ENCODE data around the gene UBLCP1.
"Not testable (repeated sequence)": the region's sequence is repeated elsewhere in the genome, so short reads cannot be mapped to it uniquely, and the experiment has no call there.

The UBLCP1 gene, protein sequence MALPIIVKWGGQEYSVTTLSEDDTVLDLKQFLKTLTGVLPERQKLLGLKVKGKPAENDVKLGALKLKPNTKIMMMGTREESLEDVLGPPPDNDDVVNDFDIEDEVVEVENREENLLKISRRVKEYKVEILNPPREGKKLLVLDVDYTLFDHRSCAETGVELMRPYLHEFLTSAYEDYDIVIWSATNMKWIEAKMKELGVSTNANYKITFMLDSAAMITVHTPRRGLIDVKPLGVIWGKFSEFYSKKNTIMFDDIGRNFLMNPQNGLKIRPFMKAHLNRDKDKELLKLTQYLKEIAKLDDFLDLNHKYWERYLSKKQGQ

DNA sequence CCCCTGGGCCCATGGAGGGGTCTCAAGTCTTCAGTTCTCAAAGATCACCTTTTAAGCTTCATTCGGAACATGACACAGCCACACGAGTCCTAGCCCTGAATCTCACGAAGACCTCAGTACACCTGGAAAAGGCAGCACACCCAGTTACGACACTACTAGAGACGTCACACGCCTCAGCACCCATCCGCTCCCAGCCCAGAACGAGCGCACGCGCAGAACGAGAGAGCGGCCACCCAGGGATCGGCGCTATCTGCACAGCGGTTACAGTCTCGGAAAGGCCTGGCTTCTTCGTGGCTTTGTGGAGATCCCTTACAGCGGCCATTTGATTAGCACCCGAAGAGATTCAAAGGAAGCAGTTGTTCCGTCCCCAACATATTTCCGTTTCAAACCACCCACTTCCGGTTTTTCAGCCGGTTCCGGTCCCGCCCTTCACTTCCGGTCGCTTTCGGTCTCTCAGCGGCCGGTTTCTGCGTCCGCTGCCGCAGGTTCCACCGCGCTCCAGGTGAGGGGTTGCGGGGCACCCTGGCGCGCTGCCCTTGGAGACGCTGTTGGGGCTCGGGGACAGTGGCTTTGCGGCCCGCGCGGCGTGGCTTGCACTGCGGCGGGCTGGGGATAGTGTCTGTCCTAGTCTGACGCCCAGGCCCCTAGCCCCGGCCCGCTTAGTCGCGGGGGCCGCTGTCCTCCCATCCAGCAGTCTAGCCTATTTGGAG is at the start of gene UBLCP1:
Gene UBLCP1 (plus strand): TSS at position 432 of the 710 bp plus-strand sequence. CDS start 5,626 bp downstream, outside the sequence.
- in situ Hi-C loops (cut with MboI; ENCODE audit: low sequenced_read_pairs) = no loop called here

DNA sequence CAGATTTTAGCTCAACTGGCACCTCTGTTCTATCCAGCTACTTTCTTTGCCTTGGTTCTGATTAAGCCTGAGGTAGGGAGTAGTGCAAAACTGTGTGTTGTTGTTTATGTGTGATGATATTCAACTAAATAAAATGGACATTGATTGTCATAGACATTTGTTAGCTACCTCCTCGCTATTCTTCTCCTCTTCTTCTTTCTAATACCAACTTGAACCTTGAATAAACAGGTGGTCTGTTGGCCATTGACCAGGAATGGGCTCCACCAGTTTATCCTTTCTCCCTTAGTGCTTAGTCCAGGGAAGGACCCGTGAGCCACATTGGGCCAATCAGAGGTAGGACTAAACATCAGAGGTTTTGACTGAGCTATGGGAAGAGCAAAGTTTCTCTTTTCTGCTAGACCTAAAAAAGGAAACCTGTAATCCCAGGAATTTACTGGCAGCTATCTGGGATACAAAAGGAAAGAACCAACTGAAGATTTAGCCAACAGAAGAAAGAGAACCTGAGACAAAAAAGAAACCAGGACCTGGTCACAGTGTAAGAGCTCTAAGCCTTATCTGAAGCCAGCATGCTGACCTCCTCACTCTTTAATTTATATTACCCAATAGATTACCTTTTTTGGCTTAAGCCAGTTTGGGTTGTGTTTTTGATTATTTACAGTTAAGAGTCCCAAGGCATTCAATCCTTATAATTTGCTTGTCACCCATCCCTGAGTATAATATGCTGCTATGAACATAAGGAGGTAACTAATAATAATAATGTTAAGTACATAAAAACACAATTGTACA is 48.4 kb upstream of the UBLCP1 start:
- in situ Hi-C loops (cut with MboI; ENCODE audit: low sequenced_read_pairs) = no loop called here

DNA sequence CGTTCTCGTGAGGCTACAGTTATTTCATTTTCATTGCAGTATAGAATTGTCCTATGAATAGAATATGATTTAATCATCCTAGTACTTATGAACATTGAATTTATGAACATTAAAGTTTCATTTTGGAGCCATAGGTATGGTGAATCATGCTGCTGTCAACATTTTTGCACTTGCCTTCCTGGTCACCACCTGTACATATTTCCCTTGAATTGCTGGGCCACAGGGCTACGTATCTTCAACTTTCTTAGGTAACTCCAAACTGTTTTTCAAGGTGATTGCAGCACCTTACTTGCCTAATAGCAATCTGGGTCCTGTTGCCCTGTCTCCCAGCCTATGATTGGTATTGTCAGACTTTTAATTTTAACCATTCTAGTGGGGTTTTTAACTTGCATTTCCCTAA is 47.2 kb upstream of the UBLCP1 start:
- in situ Hi-C loops (cut with MboI; ENCODE audit: low sequenced_read_pairs) = no loop called here

DNA sequence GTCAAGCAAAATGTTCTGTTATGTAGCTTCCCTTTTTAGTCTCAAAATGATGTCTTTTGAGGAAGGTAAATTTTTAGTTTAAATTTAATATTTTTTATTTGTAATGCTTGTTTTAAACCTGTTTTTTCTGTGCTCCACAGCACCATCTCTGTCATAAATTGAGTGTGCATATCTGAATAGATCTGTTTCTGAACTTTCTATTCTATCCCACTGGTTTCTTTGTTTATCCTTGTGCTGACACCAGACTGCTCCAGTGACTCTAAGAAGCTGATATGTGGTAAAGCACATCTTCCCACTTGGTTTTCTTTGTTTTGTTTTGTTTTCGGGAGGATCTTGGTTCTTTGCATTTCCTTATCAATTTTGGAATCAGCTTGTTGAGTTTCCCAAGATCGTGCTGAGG is 46.6 kb upstream of the UBLCP1 start:
- in situ Hi-C loops (cut with MboI; ENCODE audit: low sequenced_read_pairs) = no loop called here

DNA sequence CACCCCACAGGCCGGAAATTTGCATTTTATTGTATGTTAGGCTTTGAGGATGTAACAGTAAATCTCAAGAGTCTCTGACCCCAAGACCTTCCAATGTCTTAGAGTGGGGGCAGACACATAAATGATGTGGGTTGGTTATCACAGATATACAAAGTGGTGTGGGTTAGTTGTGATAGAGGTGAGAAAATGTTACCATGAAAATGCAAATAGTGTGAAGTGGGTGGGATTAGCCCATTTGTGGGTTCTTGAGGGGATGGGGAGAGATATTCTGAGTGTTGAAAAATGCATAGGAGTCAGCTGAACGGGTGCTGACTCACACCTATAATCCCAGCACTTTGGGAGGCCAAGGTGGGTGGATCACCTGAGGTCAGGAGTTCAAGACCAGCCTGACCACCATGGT is 45.9 kb upstream of the UBLCP1 start:
- in situ Hi-C loops (cut with MboI; ENCODE audit: low sequenced_read_pairs) = no loop called here

DNA sequence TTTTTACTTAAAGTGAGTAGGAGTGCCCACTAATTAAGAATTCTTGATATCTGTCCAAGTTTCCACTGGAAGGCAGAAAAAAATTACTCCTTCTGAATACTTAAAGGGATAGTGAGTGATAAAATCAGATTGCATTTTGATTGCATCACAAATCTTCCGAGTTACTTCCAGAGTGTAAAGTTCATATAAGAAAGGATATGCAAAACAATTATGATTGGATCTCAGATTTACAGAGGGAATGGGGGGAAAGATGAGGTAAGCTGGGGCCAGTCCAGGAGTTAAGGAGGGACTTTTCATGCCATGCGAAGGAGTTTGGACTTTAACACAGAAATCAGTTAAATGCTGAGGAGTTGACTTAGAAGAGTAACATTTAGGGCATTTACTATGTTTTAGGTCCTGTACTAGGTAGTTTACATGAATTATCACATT is 44.5 kb upstream of the UBLCP1 start:
- in situ Hi-C loops (cut with MboI; ENCODE audit: low sequenced_read_pairs) = no loop called here

DNA sequence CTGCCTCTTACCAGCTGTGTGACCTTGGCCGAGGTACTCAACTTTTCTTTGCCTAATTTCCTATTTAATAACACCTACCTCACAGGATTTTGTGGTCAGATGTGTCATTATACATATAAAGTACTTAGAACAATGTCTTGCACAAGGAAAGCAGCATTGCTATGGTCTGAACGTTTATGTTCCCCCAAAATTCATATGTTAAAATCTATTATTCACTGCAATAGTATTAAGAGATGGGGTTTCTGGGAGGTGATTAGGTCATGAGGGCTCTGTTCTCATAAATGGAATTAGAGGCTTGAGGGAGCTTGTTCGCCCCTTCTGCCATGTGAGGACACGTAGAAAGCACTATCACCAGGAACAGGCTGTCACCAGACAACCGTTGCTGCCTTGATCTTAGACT is 42.9 kb upstream of the UBLCP1 start:
- in situ Hi-C loops (cut with MboI; ENCODE audit: low sequenced_read_pairs) = no loop called here

DNA sequence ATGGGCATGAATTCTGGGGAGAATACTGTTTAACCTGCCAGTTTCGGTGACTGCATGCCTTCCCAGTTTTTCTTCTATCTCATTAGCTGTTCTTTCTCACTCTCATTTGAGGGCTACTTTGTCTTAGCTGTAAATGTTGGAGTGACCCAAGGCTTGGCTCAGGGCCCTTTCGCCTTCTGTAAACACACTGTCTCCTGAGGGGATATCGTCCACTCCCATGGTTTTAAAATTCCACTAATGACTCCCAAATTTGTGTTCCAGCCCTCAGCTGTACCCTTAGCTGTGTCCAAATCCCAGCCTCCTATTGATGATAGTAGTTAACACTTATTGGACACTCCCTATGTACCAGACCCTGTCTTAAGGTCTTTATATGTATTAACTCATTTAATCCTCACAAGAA is 39.6 kb upstream of the UBLCP1 start:
- in situ Hi-C loops (cut with MboI; ENCODE audit: low sequenced_read_pairs) = no loop called here

DNA sequence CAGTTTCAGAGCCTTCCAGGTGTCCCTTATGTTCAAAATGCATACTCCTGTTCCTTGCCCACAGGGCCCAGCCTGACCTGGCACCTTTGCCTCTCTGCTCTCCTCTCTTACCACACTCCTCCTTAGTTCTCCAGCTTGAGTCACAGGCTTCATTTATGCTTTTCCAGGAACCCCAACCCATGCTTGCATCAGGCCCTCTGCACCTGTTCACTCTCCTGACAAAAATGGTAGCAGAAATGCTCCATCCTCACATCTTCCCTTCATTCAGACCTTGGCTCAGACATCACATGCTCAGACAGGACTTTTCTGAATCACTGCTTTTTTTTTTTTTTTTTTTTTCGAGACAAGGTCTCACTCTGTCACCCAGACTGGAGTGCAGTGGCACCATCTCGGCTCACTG is 38.6 kb upstream of the UBLCP1 start:
- in situ Hi-C loops (cut with MboI; ENCODE audit: low sequenced_read_pairs) = no loop called here

DNA sequence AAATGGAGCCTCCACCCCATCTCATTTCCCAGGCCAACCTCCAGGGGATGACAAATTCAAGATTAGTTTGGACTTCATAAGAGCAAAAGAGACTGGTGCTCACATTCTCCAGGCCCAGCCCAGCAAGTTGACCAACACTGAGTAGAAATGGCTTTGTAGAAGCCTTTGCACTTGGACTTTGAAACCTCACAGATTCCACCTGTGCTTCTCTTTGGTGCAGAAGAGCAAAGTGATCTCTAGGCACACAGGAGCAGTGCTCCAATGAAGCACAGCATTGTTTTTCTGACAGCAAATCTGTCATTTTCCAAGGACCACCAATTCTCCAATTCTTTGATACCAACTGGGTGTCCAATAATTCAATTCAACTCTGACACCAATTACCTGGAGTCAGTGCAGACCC is 36.6 kb upstream of the UBLCP1 start:
- in situ Hi-C loops (cut with MboI; ENCODE audit: low sequenced_read_pairs) = no loop called here

DNA sequence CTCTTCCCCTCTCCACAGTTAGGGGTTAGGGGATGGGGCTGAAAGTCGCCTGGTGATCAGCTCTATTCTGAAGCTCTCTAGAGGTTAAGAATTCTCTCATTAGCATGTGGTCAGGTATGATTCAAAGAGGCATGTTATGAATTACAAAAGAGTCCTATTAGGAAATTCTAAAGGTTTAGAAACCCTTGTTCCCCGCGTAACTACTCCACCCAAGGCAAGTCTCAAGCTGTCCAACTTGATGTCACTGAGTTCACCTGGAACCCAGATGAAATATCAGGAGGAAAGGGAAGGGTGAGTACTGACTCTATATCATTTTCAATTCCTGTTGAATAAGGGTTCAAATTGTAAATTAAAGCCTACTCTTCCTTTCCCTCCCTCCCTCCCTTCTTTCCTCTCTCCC is 35.6 kb upstream of the UBLCP1 start:
- in situ Hi-C loops (cut with MboI; ENCODE audit: low sequenced_read_pairs) = no loop called here

DNA sequence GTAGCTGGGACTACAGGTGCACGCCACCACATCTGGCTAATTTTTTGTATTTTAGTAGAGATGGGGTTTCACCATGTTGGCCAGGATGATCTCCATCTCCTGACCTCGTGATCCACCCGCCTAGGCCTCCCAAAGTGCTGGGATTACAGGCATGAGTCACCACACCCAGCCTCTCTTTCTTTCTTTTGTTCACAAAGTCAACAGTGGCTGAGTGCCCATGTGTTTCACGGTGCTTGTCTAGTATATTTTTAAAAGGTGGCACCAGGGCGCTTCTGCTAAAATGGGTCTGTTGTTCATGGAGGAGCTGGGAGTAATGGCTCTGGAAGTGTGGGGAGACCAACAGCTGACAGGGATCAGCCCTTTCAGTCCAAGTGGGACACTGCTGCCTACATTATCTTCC is 35.0 kb upstream of the UBLCP1 start:
- in situ Hi-C loops (cut with MboI; ENCODE audit: low sequenced_read_pairs) = not testable (repeated sequence)

DNA sequence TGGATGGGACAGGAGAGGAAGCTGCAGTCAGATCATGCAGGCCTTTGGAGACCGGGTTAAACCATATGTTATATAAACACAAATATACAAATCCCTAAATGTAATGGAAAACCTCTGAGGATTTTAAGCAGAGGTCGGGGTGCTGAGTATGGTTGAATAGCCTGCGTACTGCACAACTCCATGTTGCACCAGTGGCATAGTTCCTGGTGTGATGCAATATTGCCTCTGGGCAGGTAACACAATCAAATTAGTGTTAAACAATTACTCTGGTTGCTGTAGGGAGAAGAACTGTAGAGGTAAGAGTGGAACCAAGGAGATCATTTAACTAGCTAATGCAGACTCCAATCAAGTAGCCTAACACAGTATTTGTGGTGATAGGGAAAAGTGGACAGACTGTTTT is 32.4 kb upstream of the UBLCP1 start:
- in situ Hi-C loops (cut with MboI; ENCODE audit: low sequenced_read_pairs) = no loop called here

DNA sequence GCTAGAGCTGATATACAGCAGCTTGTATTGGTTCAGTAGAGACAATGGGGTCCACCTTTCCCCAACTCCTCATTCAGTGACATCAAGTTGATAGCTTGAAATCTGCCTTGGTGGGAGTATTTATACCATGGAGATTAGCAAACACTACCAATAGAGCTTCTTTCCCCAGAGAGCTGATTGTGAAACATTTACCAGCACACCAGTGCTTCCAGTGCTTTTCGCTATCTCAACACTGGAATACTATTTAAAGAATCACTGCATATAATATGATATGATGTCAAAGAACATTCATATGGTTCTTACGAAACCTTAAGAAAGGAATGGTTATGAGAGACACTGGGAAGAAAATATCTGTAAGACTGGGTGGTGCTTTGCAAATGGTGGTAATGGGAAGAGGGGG is 31.9 kb upstream of the UBLCP1 start:
- in situ Hi-C loops (cut with MboI; ENCODE audit: low sequenced_read_pairs) = no loop called here

DNA sequence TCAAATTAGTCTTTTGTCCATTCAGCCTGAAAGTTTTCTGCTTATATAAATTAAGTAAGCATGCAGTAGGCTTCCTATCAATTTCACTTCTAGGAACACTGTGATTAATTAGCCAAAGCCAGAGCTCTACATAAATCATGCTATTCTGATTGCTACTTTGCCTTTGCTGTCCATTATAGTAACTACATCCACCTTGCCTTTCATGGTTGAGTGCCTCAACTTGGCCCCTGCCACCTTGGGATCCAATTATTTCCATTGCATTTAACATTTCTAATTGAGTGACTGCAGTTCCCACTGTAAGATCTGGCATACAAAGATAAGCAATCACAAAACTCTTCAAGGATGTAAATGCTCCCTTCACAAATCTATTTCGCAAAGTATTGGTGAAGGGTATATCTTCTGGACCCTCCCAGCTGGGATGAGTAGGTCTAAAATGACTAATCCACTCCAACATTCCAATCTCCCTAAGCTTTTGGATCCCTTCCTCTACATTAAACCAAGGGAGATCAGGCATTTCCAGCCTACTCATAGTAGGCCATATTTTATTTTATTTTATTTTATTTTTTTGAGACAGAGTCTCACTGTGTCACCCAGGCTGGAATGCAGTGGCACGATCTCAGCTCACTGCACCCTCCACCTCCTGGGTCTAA is 27.1 kb upstream of the UBLCP1 start:
- in situ Hi-C loops (cut with MboI; ENCODE audit: low sequenced_read_pairs) = not testable (repeated sequence)

DNA sequence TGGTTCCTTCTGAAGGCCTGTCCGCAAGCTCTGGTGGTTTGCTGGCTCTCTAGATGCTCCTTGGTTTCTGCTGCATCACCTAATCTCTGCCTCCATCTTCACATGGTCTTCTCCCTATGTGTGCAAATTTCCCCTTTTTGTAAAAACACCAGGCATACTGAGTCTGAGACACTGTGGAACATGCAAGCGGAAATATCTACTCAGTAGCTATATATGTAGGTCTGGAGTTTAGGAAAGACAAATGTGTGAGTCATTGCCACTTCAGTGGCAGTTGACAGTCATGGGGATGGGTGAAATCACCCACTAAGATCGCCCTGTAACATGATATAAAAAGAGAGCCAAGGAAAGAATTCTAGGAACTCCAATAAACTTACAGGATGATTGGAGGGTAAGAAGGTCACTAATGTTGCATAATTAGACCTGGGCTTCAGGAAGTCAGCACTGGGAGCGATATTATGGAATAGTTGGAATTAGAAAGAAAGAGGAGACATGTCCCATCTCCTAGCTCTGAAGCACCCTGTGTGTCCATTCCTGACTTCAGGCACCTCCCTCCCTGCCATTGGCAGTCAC is 22.7 kb upstream of the UBLCP1 start:
- in situ Hi-C loops (cut with MboI; ENCODE audit: low sequenced_read_pairs) = no loop called here

DNA sequence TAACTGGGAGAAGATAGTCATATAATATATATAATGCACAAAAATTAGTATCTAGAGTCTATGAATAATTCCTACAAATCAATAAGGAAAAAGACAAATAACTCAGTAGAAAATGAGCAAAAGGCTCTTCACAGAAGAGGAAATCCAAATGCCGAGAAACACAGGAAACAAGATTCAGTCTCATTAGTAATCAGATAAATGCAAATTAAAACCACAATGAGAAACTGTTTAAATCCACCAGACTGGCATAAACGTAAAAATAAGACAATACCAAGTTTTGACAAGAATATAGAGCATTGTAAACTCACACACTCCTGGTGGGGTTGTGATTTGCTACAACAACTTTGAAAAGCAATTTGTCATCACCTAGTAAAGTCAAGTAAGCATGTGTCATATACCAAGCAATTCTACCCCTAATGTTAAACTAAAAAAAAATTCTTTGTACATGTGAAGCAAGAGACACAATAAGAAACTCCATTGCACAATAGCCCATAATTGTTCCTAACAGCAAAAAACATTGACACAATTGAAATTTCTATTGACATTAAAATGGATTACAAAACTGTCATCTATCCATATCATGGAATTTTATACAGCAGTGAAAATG is 21.0 kb upstream of the UBLCP1 start:
- in situ Hi-C loops (cut with MboI; ENCODE audit: low sequenced_read_pairs) = no loop called here

DNA sequence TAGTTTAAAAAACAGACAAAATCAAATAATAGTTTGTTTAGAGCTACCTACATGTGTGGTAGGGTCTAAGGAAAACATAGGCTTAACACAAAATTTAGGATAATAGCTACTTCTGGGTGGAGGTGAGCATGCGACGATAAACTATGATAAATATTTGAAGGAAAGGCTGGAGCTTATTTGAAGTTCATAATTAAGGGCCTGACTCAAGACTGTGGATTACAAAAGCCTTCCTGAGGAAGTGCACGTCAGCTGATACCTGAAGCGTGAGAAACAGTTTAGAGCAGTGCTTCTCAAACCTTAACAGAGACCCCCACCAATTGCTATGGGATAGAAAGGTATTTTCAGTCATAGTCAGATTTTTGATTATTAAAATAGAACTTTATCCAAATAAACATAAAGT is 20.4 kb upstream of the UBLCP1 start:
- in situ Hi-C loops (cut with MboI; ENCODE audit: low sequenced_read_pairs) = no loop called here

DNA sequence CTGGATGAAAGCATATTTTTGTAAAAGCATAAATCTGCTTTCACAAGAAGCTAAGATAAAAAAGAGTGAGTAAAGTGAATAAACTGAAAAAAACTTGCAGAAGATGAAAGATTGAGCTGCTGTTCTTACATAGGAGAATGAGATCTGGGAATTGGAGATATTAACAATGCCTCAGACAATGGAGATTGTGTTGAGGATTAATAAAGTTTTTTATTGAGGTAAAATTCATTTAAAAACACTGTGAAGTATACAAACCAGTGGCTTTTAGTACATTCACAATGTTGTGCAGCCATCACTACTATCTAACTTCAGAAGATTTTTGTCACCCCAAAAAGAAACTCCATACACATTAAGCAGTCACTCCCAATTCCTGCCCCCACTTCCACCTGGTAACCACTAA is 19.7 kb upstream of the UBLCP1 start:
- in situ Hi-C loops (cut with MboI; ENCODE audit: low sequenced_read_pairs) = no loop called here

DNA sequence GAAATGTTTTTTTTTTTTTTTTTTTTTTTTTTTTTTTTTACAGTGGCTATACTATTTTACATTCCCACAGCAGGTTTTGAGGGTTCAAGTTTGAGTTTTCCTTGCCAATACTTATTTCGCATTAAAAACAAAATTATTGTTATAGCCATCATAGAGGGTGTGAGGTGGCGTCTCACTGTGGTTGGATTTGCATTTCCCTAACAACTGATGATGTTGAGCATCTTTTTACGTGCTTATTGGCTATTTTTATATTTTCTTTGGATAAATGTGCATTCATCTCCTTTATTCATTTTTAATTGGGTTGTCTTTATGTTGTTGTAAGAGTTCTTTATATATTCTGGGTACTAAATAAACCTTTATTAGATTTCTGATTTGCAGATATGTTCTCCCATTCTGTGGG is 18.9 kb upstream of the UBLCP1 start:
- in situ Hi-C loops (cut with MboI; ENCODE audit: low sequenced_read_pairs) = no loop called here

DNA sequence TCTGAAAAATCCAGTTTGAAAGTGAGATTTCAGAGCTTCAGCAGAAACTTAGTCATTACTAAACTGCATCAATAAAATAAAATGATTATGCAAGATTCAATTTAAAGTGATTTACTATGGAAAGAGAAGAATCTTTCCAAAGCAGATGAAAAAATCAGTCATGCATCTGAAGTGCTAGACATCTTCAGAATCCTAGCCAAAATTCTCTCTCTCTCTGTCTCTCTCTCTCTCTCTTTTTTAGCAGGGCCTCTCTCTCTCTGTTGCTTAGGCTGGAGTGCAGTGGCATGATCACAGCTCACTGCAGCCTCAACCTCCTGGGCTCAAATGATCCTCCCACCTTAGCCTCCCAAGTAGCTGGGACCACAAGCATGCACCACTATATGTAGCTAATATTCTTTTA is 18.2 kb upstream of the UBLCP1 start:
- in situ Hi-C loops (cut with MboI; ENCODE audit: low sequenced_read_pairs) = no loop called here

All from hTERT RPE-1 (cell line).